Neural cell (in vitro differentiated cells): Measurements from ENCODE around the gene BMP7. TPM values are rescaled to one million over a fixed set of nuclear protein-coding genes. Genes with fewer than 3 reads are reported as not detected.

Experiments
- H2AFZ ChIP-seq: fragments of 200-600, 300-800 bp; sonication (generic), shearing (Covaris generic); 2 replicates; pipeline ENCODE4 v1.6.0; 2014; ENCODE audit warnings: low read depth, mild to moderate bottlenecking, antibody characterized with exemption, low read length, moderate library complexity
- H3F3A ChIP-seq: fragments of 200-600 bp; shearing (Covaris generic); 2 replicates; pipeline ENCODE4 v1.6.1; 2016; ENCODE audit warnings: mild to moderate bottlenecking, moderate library complexity, mixed read lengths, antibody characterized with exemption, low read length; ENCODE audit not compliant: insufficient read depth, poor library complexity, severe bottlenecking
- H3K27ac ChIP-seq: fragments of 200-600, 300-800 bp; sonication (generic), shearing (Covaris generic); 2 replicates; pipeline ENCODE4 v1.5.1; 2014; ENCODE audit warnings: mild to moderate bottlenecking, low read length, moderate library complexity
- H3K27me3 ChIP-seq: fragments of 300-800, 200-600 bp; sonication (generic), shearing (Covaris generic); 2 replicates; pipeline ENCODE4 v1.6.0; 2014; ENCODE audit warnings: mild to moderate bottlenecking, low read depth, low read length, moderate library complexity; ENCODE audit not compliant: insufficient read depth
- H3K36me3 ChIP-seq: fragments of 300-800, 200-600 bp; sonication (generic), shearing (Covaris generic); 2 replicates; pipeline ENCODE4 v1.5.1; 2014; ENCODE audit warnings: mild to moderate bottlenecking, antibody characterized with exemption, low read length, moderate library complexity; ENCODE audit not compliant: insufficient read depth
- H3K4me2 ChIP-seq: fragments of 300-800, 200-600 bp; sonication (generic), shearing (Covaris generic); 2 replicates; pipeline ENCODE4 v1.6.0; 2014; ENCODE audit warnings: mild to moderate bottlenecking, low read length
- H3K4me3 ChIP-seq: fragments of 300-800, 200-600 bp; sonication (generic), shearing (Covaris generic); 2 replicates; pipeline ENCODE4 v1.5.1; 2014; ENCODE audit warnings: mild to moderate bottlenecking, low read length, moderate library complexity
- H3K79me2 ChIP-seq: fragments of 200-600 bp; shearing (Covaris generic); replicated peaks from 2 replicates; pipeline ENCODE4 v1.6.0; 2014; ENCODE audit warnings: mild to moderate bottlenecking, low read length, moderate library complexity; ENCODE audit not compliant: insufficient read depth
- H3K9ac ChIP-seq: fragments of 300-800, 200-600 bp; sonication (generic), shearing (Covaris generic); 2 replicates; pipeline ENCODE4 v1.6.1; 2016; ENCODE audit warnings: mild to moderate bottlenecking, low read length, mixed read lengths
- H3K9me2 ChIP-seq: fragments of 200-600 bp; shearing (Covaris generic); 2 replicates; pipeline ENCODE4 v1.6.1; 2016; ENCODE audit warnings: mild to moderate bottlenecking, low read length, mixed read lengths; ENCODE audit not compliant: insufficient read depth
- H3K9me3 ChIP-seq: fragments of 200-600, 300-800 bp; sonication (generic), shearing (Covaris generic); 2 replicates; pipeline ENCODE4 v1.6.1; 2016; ENCODE audit warnings: mild to moderate bottlenecking, mixed run types, low read length, moderate library complexity, mixed read lengths
- H4K20me1 ChIP-seq: fragments of 200-600 bp; shearing (Covaris generic); 2 replicates; pipeline ENCODE4 v1.6.1; 2016; ENCODE audit warnings: mild to moderate bottlenecking, mixed run types; ENCODE audit not compliant: insufficient read depth
- EP300 ChIP-seq: fragments of 450-650 bp; conservative IDR thresholded peaks from 2 replicates; pipeline ENCODE4 v1.6.1; 2014; ENCODE audit warnings: antibody characterized with exemption, mild to moderate bottlenecking, moderate library complexity; ENCODE audit not compliant: poor library complexity, severe bottlenecking
- EZH2 ChIP-seq: fragments of 200-600, 300-800 bp; shearing (Covaris generic), sonication (generic); IDR thresholded peaks from 2 replicates; pipeline ENCODE4 v1.6.1; 2014; ENCODE audit warnings: antibody characterized with exemption, low read length, borderline replicate concordance, mild to moderate bottlenecking; ENCODE audit not compliant: insufficient read depth, poor library complexity, severe bottlenecking
- MXI1 ChIP-seq: fragments of 450-650 bp; conservative IDR thresholded peaks from 2 replicates; pipeline ENCODE4 v1.6.1; 2014; ENCODE audit warnings: antibody characterized with exemption, mild to moderate bottlenecking; ENCODE audit not compliant: poor library complexity, severe bottlenecking
- POLR2AphosphoS5 ChIP-seq: IDR thresholded peaks from 2 replicates; pipeline ENCODE4 v1.6.1; 2012
- SMC3 ChIP-seq: fragments of 450-650 bp; conservative IDR thresholded peaks from 2 replicates; pipeline ENCODE4 v1.6.1; 2014; ENCODE audit warnings: antibody characterized with exemption, mild to moderate bottlenecking, moderate library complexity; ENCODE audit not compliant: poor library complexity
- polyA plus RNA-seq: library from polyadenylated mRNA; depleted of rRNA; stranded (reverse); fragments of >200 nt; gene quantifications from 2 replicates; pipeline ENCODE4 v1.2.3, GENCODE V29; 2014
- TF ChIP-seq, protein P1 (sequence below): fragments of 450-650 bp; IDR thresholded peaks from 2 replicates; pipeline ENCODE4 v1.5.1; 2014; ENCODE audit warnings: antibody characterized with exemption, mild to moderate bottlenecking, moderate library complexity; ENCODE audit not compliant: poor library complexity, severe bottlenecking
- TF ChIP-seq, protein P2 (sequence below): IDR thresholded peaks from 2 replicates; pipeline ENCODE4 v1.6.1; 2012; ENCODE audit warnings: borderline replicate concordance

Gene BMP7
- polyA plus RNA-seq, 1 donor from 2014 or later, result 3.6 TPM

DNA sequence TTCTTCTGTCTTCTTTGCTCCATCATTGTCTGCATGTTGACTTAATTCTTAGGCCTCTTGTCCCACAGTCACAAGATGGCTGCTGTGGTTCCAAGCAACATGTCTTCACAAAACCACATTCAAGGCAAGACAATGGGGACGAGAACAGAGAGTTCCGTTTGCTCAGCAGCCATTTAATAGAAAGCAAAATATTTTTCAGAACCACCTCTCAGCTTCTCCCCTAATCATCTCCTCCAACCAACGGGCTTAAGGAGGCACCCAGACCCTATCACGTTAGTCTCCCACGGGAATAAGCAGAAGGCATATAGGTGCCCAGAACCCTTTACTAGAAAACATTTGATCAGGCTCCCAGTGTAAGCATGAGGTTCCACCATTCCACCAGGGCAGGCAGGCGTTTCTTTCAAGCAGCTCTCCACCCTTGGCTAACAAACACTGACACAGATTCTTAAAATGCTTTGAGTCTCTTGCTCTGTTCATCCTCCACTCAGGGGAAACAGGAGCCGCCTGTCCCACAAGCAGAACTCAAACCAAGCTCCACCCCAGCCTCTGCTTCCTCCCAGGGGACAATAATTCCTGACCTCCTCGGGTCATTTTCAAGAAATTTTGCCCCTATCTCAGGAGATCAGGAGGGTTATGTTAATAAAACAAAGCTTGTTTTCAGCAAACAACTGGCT, 19.0 kb downstream of the BMP7 start:
- H3K9me3 ChIP-seq, result no peaks in the 10 kb centered on the region
- no peaks in the 10 kb centered on the region for H3F3A ChIP-seq
- H3K27me3 ChIP-seq, result no peaks in the 10 kb centered on the region
- no peaks in the 10 kb centered on the region for H3K79me2 ChIP-seq
- H2AFZ ChIP-seq, result no peak overlapping the region
- H3K4me3 ChIP-seq, result no peak overlapping the region
- H3K9ac ChIP-seq, result no peak overlapping the region
- H4K20me1 ChIP-seq, result no peaks in the 10 kb centered on the region
- H3K9me2 ChIP-seq, result no peaks in the 10 kb centered on the region
- H3K27ac ChIP-seq, result no peak overlapping the region
- H3K36me3 ChIP-seq, result no peaks in the 10 kb centered on the region
- no peak overlapping the region for H3K4me2 ChIP-seq
- no peak for TF ChIP-seq EZH2
- TF ChIP-seq POLR2AphosphoS5, result no peak

DNA sequence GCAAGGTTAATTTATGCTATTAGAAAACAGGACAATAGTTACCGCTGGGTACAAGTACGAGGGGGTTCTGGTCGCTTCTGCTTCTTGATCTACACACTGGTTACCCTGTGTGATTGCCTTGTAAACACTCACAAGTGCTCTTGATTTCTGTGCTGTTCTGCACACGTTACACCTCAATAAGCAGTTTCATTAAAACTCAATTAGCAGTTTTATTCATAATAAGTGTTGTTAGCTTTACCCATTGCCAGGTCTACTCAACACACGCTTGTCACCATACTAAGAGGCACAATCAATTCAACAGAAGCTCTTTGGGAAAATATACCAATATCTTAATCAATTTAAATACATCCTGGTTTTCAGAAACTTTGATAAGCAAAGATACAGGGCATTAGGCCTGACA, 20.4 kb downstream of the BMP7 start:
- H3K9ac ChIP-seq, result no peak overlapping the region
- no peaks in the 10 kb centered on the region for H3K9me2 ChIP-seq
- no peaks in the 10 kb centered on the region for H3K36me3 ChIP-seq
- H4K20me1 ChIP-seq, result no peaks in the 10 kb centered on the region
- H3K9me3 ChIP-seq, result no peaks in the 10 kb centered on the region
- H3K4me2 ChIP-seq, result no peak overlapping the region
- H3K27ac ChIP-seq, result no peak overlapping the region
- H3F3A ChIP-seq, result no peaks in the 10 kb centered on the region
- no peaks in the 10 kb centered on the region for H3K79me2 ChIP-seq
- H3K4me3 ChIP-seq, result no peak overlapping the region
- no peak overlapping the region for H2AFZ ChIP-seq
- H3K27me3 ChIP-seq, result no peaks in the 10 kb centered on the region
- TF ChIP-seq EZH2, result no peak
- no peak for TF ChIP-seq SMC3
- no peak for TF ChIP-seq MXI1
- TF ChIP-seq, protein P1, sequence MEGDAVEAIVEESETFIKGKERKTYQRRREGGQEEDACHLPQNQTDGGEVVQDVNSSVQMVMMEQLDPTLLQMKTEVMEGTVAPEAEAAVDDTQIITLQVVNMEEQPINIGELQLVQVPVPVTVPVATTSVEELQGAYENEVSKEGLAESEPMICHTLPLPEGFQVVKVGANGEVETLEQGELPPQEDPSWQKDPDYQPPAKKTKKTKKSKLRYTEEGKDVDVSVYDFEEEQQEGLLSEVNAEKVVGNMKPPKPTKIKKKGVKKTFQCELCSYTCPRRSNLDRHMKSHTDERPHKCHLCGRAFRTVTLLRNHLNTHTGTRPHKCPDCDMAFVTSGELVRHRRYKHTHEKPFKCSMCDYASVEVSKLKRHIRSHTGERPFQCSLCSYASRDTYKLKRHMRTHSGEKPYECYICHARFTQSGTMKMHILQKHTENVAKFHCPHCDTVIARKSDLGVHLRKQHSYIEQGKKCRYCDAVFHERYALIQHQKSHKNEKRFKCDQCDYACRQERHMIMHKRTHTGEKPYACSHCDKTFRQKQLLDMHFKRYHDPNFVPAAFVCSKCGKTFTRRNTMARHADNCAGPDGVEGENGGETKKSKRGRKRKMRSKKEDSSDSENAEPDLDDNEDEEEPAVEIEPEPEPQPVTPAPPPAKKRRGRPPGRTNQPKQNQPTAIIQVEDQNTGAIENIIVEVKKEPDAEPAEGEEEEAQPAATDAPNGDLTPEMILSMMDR, result no peak
- TF ChIP-seq POLR2AphosphoS5, result no peak
- no peak for TF ChIP-seq EP300
- TF ChIP-seq, protein P2, sequence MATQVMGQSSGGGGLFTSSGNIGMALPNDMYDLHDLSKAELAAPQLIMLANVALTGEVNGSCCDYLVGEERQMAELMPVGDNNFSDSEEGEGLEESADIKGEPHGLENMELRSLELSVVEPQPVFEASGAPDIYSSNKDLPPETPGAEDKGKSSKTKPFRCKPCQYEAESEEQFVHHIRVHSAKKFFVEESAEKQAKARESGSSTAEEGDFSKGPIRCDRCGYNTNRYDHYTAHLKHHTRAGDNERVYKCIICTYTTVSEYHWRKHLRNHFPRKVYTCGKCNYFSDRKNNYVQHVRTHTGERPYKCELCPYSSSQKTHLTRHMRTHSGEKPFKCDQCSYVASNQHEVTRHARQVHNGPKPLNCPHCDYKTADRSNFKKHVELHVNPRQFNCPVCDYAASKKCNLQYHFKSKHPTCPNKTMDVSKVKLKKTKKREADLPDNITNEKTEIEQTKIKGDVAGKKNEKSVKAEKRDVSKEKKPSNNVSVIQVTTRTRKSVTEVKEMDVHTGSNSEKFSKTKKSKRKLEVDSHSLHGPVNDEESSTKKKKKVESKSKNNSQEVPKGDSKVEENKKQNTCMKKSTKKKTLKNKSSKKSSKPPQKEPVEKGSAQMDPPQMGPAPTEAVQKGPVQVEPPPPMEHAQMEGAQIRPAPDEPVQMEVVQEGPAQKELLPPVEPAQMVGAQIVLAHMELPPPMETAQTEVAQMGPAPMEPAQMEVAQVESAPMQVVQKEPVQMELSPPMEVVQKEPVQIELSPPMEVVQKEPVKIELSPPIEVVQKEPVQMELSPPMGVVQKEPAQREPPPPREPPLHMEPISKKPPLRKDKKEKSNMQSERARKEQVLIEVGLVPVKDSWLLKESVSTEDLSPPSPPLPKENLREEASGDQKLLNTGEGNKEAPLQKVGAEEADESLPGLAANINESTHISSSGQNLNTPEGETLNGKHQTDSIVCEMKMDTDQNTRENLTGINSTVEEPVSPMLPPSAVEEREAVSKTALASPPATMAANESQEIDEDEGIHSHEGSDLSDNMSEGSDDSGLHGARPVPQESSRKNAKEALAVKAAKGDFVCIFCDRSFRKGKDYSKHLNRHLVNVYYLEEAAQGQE, result no peak
